GM18526 (cell line): ENCODE results near the gene LMO2.

Experiments used
- POLR2A ChIP-seq: IDR thresholded peaks from 3 replicates; pipeline ENCODE4 v1.6.1; 2011; ENCODE audit not compliant: insufficient read length; ENCODE audit errors: extremely low read depth

Gene LMO2

GRCh38 chr11:33919645-33920044 lies 27.8 kb upstream of the LMO2 start:
- no peak for TF ChIP-seq POLR2A

DNA sequence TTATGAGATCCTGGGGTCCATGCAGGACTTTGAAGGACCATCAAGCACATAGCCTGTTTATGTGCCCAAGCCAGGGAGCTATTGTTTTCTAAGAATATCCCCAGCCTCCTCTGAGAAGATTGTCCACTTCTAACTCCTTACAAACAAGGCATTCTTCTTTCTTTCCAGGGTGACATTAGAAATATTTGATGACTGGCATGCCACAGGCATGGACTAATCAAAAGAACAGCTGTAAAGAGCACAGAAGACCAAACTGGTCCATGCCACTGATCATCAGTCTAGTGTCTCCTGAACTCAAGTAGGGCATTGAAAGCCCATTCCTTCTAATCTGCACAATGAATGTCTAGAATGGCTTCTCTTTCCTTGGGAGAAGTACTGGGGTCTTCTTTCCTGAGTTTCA lies 24.9 kb upstream of the LMO2 start:
- TF ChIP-seq POLR2A, result no peak

DNA sequence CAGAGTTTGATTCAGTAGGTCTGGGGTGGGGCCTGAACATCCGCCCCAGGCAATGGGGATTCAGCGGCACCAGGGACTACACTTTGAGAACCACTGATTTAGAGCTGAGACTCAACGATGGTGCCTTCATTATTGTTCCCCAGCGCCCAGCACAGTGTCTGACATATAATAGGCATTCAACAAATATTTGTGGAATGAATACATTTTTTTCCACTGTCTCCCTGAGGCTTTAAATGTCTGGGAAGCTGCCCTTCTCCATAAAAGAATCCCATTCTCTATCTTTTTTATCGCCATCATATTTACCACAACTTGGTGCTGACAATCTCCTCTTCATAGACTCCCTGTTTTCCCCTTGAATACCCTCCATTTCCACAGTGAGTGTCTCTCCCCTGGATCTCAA lies 23.6 kb upstream of the LMO2 start:
- TF ChIP-seq POLR2A, result no peak

DNA sequence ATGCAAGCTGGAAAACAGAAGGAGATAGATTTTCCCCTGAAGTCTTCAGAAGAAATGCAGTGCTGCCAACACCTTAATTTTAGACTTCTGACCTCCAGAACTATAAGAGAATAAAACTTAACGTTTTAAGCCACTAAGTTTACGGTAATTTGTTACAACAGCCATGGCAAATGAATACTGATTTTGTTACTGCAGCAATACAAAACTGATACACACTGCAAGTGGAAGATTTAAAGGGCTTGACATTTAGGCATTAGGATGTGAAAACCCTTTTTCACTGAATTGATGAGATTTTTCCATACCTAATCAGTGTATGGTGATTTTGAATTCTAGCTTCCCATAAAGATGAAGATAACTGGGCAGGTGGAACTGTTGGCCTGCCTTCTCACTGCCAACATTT lies 22.1 kb upstream of the LMO2 start:
- TF ChIP-seq POLR2A, result no peak

- TF ChIP-seq POLR2A, result no peak
Measured at GRCh38 chr11:33912405-33913361, 20.8 kb upstream of the LMO2 start.

- no peak for TF ChIP-seq POLR2A
Measured at GRCh38 chr11:33910958-33911339, 19.1 kb upstream of the LMO2 start.

GRCh38 chr11:33910296-33910957 lies 18.6 kb upstream of the LMO2 start:
- TF ChIP-seq POLR2A, result no peak

DNA sequence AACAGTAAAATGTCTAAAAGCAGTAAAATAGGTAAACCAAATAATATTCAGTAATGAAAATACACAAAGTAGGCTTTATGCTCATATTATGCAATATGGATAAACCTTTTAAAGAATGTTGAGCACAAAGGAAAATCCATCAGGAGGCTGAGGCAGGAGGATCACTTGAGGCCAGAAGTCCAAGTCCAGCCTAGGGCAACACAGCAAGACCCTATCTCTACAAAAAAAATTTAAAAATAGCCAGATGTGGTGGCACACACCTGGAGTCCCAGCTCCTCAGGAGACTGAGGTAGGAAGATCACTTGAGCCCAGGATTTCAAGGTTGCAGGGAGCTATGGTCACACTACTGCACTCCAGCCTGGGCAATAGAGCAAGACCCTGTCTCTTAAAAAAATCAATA lies 17.7 kb upstream of the LMO2 start:
- no peak for TF ChIP-seq POLR2A

DNA sequence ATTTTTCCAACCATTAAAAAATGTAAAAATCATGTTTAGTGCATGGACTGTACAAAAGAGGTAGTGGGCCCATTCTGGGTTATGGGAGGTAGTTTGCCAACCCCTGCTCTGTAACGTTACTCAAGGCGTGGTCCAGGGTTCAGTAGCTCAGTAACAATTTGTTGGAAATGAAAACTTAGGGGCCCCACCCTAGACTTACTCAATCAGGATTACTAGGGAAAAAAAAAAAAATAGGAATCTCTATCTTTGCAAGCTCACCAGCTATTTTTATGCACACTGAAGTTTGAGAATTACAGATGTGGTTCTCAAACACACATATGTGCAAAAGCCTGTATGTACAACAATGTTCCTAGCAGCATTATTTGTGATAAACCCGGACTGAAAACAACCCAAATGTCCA lies 17.3 kb upstream of the LMO2 start:
- TF ChIP-seq POLR2A, result no peak

DNA sequence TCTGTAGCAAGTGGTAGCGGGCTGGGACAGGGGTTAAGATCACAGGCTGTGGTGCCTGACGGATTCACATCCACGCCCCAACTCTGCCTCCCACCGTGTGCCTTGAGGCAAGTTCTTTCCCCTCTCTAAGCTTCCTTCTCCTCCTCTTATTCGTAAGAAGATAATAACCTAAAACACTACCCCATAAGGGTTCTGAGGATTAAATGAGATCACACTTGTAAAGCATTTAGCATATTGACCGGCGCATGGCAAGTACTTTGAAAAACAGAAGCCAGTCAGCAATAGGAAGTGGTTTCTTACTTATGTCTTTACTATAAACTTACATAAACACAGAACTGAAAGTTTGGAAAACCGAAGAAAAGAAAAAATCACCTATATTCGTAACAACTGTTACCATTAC lies 15.5 kb upstream of the LMO2 start:
- TF ChIP-seq POLR2A, result no peak

DNA sequence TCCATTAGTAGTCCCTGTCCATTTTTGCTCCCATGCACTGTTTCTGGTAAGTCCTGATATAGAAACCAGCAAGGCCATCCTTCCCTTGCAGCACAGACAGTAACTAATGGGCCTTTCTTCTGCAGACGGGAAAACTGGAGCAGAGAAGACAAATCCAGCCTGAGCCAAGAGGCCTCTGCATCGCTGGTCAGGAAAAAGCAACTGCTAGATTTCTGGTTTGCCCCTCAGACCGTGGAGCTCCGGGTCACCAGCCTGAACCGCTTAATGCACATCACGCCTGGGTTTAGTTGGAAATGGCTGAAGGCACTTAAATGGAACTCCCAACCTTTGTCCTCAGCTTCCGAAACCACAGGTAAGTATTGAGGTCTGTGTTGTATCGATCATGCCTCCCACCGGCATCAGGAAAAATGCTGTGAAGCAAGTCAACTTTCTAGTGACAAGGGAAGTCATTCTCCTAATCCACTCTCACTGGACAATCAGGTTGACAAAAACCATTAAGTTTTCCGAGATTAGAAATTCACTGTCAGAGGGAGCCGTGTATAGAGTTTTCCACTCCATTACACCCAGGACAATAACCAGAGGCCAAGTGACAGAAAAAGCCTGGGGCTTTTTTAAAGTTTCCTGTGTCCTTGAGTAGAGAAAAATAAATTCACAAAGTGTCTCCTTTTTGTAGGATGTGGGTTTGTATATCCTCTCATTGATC lies 14.8 kb upstream of the LMO2 start:
- TF ChIP-seq POLR2A, result no peak

- no peak for TF ChIP-seq POLR2A
Measured at GRCh38 chr11:33904102-33904501, 12.2 kb upstream of the LMO2 start.

DNA sequence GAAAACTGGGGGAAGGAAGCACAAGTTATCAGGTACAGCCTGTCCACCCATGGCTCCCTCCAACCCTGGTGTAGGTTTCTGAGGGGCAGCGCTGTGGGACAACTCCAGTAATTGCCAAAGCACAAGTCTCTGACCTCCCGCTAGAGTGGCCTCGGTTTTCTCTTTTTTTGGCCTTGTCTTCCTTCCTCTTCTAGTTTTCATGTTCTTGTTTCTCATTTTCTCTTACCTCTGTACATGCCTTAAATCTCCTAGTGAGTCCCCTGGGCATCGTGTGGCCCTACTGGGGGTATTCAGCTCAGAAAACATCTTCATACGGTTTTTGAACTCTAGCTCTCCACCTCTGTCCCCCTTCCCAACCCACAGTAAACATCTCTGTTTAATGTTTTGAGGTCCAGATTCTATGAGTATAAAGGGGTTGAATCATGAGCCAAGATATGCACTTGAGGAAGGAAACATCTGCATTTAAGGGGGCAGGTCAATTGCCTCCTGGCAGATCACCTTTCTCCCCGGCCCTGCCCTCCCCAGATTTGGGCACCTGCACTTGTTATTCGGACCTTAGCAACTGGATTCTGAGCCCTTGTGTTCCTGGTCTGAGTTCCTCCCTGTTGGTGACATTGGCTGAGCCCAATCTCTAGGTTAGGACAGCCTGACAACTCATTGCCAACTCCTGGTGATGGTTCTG lies 8.4 kb upstream of the LMO2 start:
- no peak for TF ChIP-seq POLR2A

DNA sequence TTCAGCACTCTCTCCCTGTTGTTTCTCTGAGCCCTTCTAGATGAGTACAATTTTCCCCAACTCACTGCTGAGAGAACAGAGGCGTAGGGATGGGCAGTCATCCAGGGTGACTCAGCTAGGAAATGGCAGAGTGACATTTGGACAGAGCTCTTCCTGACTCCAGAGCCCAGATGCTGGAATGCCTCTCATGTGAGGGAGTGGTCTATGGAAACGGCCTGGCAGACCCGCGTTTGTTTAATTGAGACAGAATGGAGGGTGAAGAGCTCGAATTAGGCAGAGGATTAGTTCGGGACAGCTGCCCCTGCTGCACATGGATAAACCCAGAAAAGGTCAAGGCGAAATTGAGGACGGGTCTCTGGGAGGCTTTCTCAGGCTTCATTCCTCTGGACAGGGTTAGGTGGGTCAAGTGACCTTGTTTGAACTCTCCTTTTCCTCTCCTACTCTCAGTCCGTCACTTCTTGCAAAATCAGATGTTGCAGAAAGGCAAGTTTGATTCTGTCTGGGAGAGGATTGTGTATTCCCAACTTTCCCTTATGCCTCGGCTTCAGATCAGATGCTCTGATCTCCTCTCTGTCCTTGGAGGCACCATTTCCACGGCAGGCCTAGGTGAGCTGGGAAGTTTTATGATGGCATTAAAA lies 7.6 kb upstream of the LMO2 start:
- no peak for TF ChIP-seq POLR2A

DNA sequence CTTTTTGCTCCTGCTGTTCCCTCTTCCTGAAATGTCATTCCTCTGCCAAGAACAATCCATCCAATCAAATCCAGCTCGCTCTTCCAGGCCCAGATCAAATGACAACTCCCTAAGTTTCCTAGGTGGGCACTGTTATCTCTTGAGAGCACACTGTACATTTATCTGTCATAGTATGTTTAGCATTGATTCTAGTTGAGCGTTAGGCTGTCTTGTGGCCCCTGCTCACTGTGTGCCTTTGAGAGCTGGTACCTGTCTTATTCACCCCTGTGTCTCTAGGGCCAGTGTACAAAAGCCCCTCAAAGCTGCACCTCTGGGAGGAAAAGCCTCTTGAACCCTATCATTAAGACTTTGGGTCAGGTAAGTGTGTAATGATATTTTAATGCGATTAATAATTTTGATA lies 7.1 kb upstream of the LMO2 start:
- TF ChIP-seq POLR2A, result no peak
